Measurements from ENCODE around the gene HSP90AA1.

DNA sequence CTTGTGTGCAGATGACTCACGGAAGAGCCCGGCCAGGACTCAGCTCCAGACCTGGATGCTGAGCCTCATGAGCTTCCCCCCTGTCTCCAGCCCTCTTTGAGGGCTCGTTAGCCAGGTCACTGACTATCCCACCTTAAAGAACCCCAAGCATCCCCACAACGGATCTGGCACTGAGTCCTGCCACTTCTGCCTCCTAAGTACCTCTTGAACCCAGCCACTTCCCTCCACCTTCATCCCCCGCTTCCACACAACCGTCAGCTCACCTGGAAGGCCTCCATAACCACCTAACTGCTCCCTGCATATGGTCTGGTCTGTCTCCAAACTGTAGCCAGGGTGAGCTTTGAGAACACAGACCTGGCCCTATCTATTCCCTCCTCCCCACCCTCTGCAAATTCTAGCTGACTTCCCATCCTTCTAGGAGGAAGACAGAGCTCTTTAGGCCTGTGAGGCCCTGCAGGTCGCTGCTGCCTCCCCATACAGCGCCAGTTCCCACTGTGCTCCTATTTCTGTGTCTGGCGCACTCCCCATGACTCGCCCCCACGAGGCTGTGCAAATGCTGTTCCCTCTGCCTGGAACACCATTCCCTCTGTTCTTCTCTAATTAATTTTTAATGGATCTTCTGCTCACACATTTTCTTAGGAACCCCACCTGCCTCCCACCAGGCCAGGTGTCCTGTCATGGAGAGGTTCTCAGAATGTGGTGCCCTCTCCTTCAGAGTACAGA is 2.9 kb upstream of the HSP90AA1 start:
- TF ChIP-seq, protein P1, sequence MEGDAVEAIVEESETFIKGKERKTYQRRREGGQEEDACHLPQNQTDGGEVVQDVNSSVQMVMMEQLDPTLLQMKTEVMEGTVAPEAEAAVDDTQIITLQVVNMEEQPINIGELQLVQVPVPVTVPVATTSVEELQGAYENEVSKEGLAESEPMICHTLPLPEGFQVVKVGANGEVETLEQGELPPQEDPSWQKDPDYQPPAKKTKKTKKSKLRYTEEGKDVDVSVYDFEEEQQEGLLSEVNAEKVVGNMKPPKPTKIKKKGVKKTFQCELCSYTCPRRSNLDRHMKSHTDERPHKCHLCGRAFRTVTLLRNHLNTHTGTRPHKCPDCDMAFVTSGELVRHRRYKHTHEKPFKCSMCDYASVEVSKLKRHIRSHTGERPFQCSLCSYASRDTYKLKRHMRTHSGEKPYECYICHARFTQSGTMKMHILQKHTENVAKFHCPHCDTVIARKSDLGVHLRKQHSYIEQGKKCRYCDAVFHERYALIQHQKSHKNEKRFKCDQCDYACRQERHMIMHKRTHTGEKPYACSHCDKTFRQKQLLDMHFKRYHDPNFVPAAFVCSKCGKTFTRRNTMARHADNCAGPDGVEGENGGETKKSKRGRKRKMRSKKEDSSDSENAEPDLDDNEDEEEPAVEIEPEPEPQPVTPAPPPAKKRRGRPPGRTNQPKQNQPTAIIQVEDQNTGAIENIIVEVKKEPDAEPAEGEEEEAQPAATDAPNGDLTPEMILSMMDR (IDR thresholded peaks at IDR 0.05; ENCODE audit: low read depth, low read length), result no peak
- no peak for TF ChIP-seq EZH2phosphoT487 (IDR thresholded peaks at IDR 0.05; ENCODE audit: low read depth)
